Nephron progenitor cell (in vitro differentiated cells): ENCODE data around the gene C5orf22.
A peak's percentile ranks its signal among the peaks of the same experiment; 100 is the strongest.
"Not testable (repeated sequence)": the region's sequence is repeated elsewhere in the genome, so short reads cannot be mapped to it uniquely, and the experiment has no call there.

Source experiments
- DNase-seq: peaks from one replicate; pipeline ENCODE4 v3.0.0; 2021
- H3K27ac Mint-ChIP-seq: 2 replicates; pipeline ENCODE4 v1.8.0; 2021; ENCODE audit warnings: mild to moderate bottlenecking, moderate library complexity, mixed read lengths
- H3K27me3 Mint-ChIP-seq: 2 replicates; pipeline ENCODE4 v1.8.0; 2021; ENCODE audit warnings: mild to moderate bottlenecking, low read depth, mixed read lengths; ENCODE audit not compliant: poor library complexity
- H3K36me3 Mint-ChIP-seq: 2 replicates; pipeline ENCODE4 v1.8.0; 2021; ENCODE audit warnings: low read depth, mixed read lengths
- H3K4me1 Mint-ChIP-seq: 2 replicates; pipeline ENCODE4 v1.8.0; 2021; ENCODE audit warnings: mixed read lengths
- H3K4me3 Mint-ChIP-seq: 2 replicates; pipeline ENCODE4 v1.8.0; 2021; ENCODE audit warnings: mild to moderate bottlenecking, moderate library complexity, mixed read lengths
- H3K9me3 Mint-ChIP-seq: 2 replicates; pipeline ENCODE4 v1.8.0; 2021; ENCODE audit warnings: mild to moderate bottlenecking, moderate library complexity, mixed read lengths
- TF ChIP-seq, protein P1 (sequence below): fragments of 200-600 bp; sonication (generic); IDR thresholded peaks from 2 replicates; pipeline ENCODE4 v1.5.0; 2021; ENCODE audit warnings: antibody characterized with exemption

C5orf22 gene

GRCh38 chr5:31536873-31537272 lies 4.8 kb downstream of the C5orf22 start:
- TF ChIP-seq, protein P1, sequence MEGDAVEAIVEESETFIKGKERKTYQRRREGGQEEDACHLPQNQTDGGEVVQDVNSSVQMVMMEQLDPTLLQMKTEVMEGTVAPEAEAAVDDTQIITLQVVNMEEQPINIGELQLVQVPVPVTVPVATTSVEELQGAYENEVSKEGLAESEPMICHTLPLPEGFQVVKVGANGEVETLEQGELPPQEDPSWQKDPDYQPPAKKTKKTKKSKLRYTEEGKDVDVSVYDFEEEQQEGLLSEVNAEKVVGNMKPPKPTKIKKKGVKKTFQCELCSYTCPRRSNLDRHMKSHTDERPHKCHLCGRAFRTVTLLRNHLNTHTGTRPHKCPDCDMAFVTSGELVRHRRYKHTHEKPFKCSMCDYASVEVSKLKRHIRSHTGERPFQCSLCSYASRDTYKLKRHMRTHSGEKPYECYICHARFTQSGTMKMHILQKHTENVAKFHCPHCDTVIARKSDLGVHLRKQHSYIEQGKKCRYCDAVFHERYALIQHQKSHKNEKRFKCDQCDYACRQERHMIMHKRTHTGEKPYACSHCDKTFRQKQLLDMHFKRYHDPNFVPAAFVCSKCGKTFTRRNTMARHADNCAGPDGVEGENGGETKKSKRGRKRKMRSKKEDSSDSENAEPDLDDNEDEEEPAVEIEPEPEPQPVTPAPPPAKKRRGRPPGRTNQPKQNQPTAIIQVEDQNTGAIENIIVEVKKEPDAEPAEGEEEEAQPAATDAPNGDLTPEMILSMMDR = no peak
- Mint-ChIP-seq H3K9me3 (no peaks in the 10 kb centered on the region), H3K4me3 (no peak overlapping the region), H3K4me1 (peaks cover 22% of the 10 kb centered on the region), H3K36me3 (peaks cover 52% of the 10 kb centered on the region), H3K27me3 (no peaks in the 10 kb centered on the region), H3K27ac (no peak overlapping the region)
- no peak for DNase-seq

DNA sequence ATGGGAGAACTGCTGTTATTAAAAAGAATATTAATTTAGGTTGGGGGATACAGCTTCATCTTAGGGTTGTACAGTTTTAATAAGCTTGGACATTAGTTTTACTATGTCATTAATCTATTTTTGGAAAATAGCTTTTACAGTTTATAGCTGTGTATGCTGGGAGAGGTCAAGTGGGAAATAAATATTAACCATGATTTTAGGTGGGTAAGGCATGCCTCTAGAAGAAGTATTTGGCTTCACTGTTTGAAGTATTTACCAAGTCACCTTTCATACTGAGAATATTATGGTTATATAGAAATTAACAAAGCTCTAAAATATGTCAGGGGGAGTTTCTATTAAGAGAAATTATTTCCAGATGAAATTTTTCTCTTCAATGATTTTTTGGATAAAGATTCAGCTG lies 5.2 kb downstream of the C5orf22 start:
- Mint-ChIP-seq H3K4me1 (peaks cover 18% of the 10 kb centered on the region), H3K4me3 (no peak overlapping the region), H3K9me3 (no peaks in the 10 kb centered on the region), H3K27ac (no peak overlapping the region), H3K36me3 (peaks cover 56% of the 10 kb centered on the region), H3K27me3 (no peaks in the 10 kb centered on the region)
- DNase-seq = no peak
- TF ChIP-seq, protein P1 = no peak

GRCh38 chr5:31537851-31538250 lies 5.8 kb downstream of the C5orf22 start:
- Mint-ChIP-seq H3K27ac (peak overlapping the region; percentile 45), H3K27me3 (no peaks in the 10 kb centered on the region), H3K9me3 (no peaks in the 10 kb centered on the region), H3K4me3 (no peak overlapping the region), H3K36me3 (peaks cover 61% of the 10 kb centered on the region), H3K4me1 (peaks cover 13% of the 10 kb centered on the region)
- TF ChIP-seq, protein P1 = no peak
- no peak for DNase-seq

DNA sequence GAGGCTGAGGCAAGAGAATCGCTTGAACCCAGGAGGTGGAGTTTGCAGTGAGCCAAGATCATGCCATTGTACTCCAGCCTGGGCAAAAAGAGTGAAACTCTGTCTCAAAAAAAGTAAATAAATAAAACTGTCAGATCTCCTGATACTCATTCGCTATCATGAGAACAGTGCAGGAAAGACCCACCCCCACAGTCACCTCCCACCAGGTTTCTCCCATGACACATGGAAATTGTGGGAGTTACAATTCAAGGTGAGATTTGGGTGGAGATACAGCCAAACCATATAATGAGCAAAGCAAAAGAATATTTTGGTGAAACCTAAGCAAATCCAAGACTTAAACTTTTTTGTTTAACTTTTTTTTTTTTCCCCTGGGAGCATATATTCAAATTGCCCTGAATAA lies 17.0 kb downstream of the C5orf22 start:
- H3K36me3 Mint-ChIP-seq = peaks cover 89% of the 10 kb centered on the region
- not testable (repeated sequence) for H3K4me1 Mint-ChIP-seq, H3K27ac Mint-ChIP-seq, DNase-seq, H3K27me3 Mint-ChIP-seq, H3K9me3 Mint-ChIP-seq, H3K4me3 Mint-ChIP-seq

DNA sequence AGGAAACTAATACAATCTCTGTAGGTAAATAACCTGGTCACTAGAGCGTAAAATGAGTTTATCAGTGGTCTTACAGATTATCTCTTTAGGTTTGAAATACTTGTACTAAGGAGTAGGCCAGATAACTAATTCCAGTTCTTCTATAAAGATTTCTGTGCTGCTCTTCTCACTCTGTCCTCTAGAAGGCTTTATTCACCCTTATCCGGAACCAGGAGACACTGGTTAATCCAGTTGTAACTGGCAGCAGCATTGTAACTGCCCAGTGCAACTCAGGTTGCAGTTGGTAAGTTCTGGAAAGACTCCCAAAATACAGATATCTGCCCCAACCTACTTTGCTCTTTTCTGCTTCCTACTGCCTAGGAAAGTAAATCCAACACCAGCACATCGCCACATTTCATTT lies 19.8 kb downstream of the C5orf22 start:
- Mint-ChIP-seq H3K27me3 (peaks cover 2% of the 10 kb centered on the region), H3K27ac (no peak overlapping the region), H3K36me3 (peaks cover 87% of the 10 kb centered on the region), H3K4me1 (no peaks in the 10 kb centered on the region), H3K9me3 (peaks cover 4% of the 10 kb centered on the region), H3K4me3 (no peak overlapping the region)
- TF ChIP-seq, protein P1 = no peak
- DNase-seq = no peak

- TF ChIP-seq, protein P1 = no peak
- H3K27me3 Mint-ChIP-seq = peaks cover 2% of the 10 kb centered on the region
- no peaks in the 10 kb centered on the region for H3K9me3 Mint-ChIP-seq
- no peak overlapping the region for H3K4me3 Mint-ChIP-seq
- H3K27ac Mint-ChIP-seq = no peak overlapping the region
- H3K36me3 Mint-ChIP-seq = peaks cover 73% of the 10 kb centered on the region
- no peaks in the 10 kb centered on the region for H3K4me1 Mint-ChIP-seq
- DNase-seq = no peak
These were observed 21.8 kb downstream of the C5orf22 start for GRCh38 chr5:31553863-31554262.
